SK-N-MC (cell line): ENCODE data around the gene LGALS1.

Source experiments
- EZH2 ChIP-seq: fragments of 200-600 bp; sonication (generic); IDR thresholded peaks from one replicate; pipeline ENCODE4 v1.6.1; 2017; ENCODE audit warnings: antibody characterized with exemption
- POLR2AphosphoS5 ChIP-seq: IDR thresholded peaks from 2 replicates; pipeline ENCODE4 v1.6.1; 2012; ENCODE audit warnings: mild to moderate bottlenecking, low read depth, low read length, borderline replicate concordance

GRCh38 chr22:37635157-37635556 is 40.3 kb upstream of the LGALS1 start:
- TF ChIP-seq EZH2, result no peak
- TF ChIP-seq POLR2AphosphoS5, result no peak
